Thyroid gland (tissue), 4 donors: Measurements from ENCODE around the gene LNX1.

Experiments used
- CTCF ChIP-seq, 6 experiments: fragments of 200-600 bp in 3 of 6; fragments of 450-650 bp in 3 of 6; sonication (generic) in 3 of 6; IDR thresholded peaks; one replicate each; pipeline ENCODE4 v1.5.1; 2016 to 2019; ENCODE audit warnings: antibody characterized with exemption in 6 of 6, mild to moderate bottlenecking in 2 of 6, inconsistent platforms in 1 of 6, moderate library complexity in 1 of 6
- POLR2A ChIP-seq, 2 donors: fragments of 450-650 bp; IDR thresholded peaks; one replicate each; pipeline ENCODE4 v1.6.1; 2017; ENCODE audit warnings: antibody characterized with exemption in 2 of 2, mild to moderate bottlenecking in 2 of 2, moderate library complexity in 1 of 2

GRCh38 chr4:53535567-53535966 lies 55.7 kb downstream of the LNX1 start:
- no peak for TF ChIP-seq CTCF (IDR thresholded peaks at IDR 0.05)
- TF ChIP-seq POLR2A (IDR thresholded peaks at IDR 0.05), result no peak
